IPS-18c (cell line): ENCODE results near the gene SMYD1.

Experiments used
- H3K4me3 ChIP-seq: 2 replicates; pipeline ENCODE4 v1.7.0; 2013; ENCODE audit warnings: low read depth, mild to moderate bottlenecking, low read length, moderate library complexity; ENCODE audit not compliant: insufficient read depth
- H3K9me3 ChIP-seq: one replicate; pipeline ENCODE4 v1.6.1; 2013; ENCODE audit warnings: mild to moderate bottlenecking, low read length, moderate library complexity; ENCODE audit not compliant: control insufficient read depth, insufficient read depth

SMYD1 gene

GRCh38 chr2:88126772-88127637, 59.4 kb downstream of the SMYD1 start:
- Histone ChIP-seq H3K4me3 (no peak overlapping the region), H3K9me3 (no peaks in the 10 kb centered on the region)

- no peaks in the 10 kb centered on the region for H3K9me3 ChIP-seq
- no peak overlapping the region for H3K4me3 ChIP-seq
Observed at GRCh38 chr2:88127638-88127887, 59.9 kb downstream of the SMYD1 start.

- Histone ChIP-seq H3K4me3 (no peak within 1 kb of the TSS), H3K9me3 (no peaks in the 10 kb centered on the region)
Observed at GRCh38 chr2:88127888-88128653, 60.4 kb downstream of the SMYD1 start, which contains the start of gene FABP1. Gene FABP1, minus strand, starts transcription at chr2:88128062. Its CDS starts 45 bp downstream, at chr2:88128017.

GRCh38 chr2:88128654-88129312, 61.2 kb downstream of the SMYD1 start:
- H3K9me3 ChIP-seq, result no peaks in the 10 kb centered on the region
- no peak overlapping the region for H3K4me3 ChIP-seq

- no peaks in the 10 kb centered on the region for H3K9me3 ChIP-seq
- no peak overlapping the region for H3K4me3 ChIP-seq
Observed at GRCh38 chr2:88129313-88129959, 61.8 kb downstream of the SMYD1 start.

GRCh38 chr2:88131201-88131998, 63.8 kb downstream of the SMYD1 start:
- Histone ChIP-seq H3K4me3 (no peak overlapping the region), H3K9me3 (no peaks in the 10 kb centered on the region)

- no peaks in the 10 kb centered on the region for H3K9me3 ChIP-seq
- H3K4me3 ChIP-seq, result no peak overlapping the region
Observed at GRCh38 chr2:88131999-88132368, 64.4 kb downstream of the SMYD1 start.

GRCh38 chr2:88133875-88134274, 66.2 kb downstream of the SMYD1 start:
- H3K4me3 ChIP-seq, result no peak overlapping the region
- no peaks in the 10 kb centered on the region for H3K9me3 ChIP-seq

GRCh38 chr2:88136817-88137216, 69.2 kb downstream of the SMYD1 start:
- Histone ChIP-seq H3K4me3 (no peak overlapping the region), H3K9me3 (no peaks in the 10 kb centered on the region)

GRCh38 chr2:88137833-88138232, 70.2 kb downstream of the SMYD1 start:
- no peaks in the 10 kb centered on the region for H3K9me3 ChIP-seq
- H3K4me3 ChIP-seq, result no peak overlapping the region

GRCh38 chr2:88139203-88139702, 71.6 kb downstream of the SMYD1 start:
- H3K9me3 ChIP-seq, result no peaks in the 10 kb centered on the region
- H3K4me3 ChIP-seq, result no peak overlapping the region

- no peak overlapping the region for H3K4me3 ChIP-seq
Observed at GRCh38 chr2:88139804-88140203, 72.2 kb downstream of the SMYD1 start.

GRCh38 chr2:88141952-88142351, 74.3 kb downstream of the SMYD1 start:
- Histone ChIP-seq H3K9me3 (no peaks in the 10 kb centered on the region), H3K4me3 (no peak overlapping the region)

More at GRCh38 chr2:88139804-88140203, 72.2 kb downstream of the SMYD1 start:
- no peaks in the 10 kb centered on the region for H3K9me3 ChIP-seq

GRCh38 chr2:88144271-88144670, 76.6 kb downstream of the SMYD1 start:
- Histone ChIP-seq H3K9me3 (no peaks in the 10 kb centered on the region), H3K4me3 (no peak overlapping the region)

GRCh38 chr2:88144914-88145497, 77.4 kb downstream of the SMYD1 start:
- no peaks in the 10 kb centered on the region for H3K9me3 ChIP-seq
- H3K4me3 ChIP-seq, result no peak overlapping the region

GRCh38 chr2:88146590-88146989, 79.0 kb downstream of the SMYD1 start:
- Histone ChIP-seq H3K9me3 (no peaks in the 10 kb centered on the region), H3K4me3 (no peak overlapping the region)
